ENCODE measurements around the gene SP1.

Gene SP1

GRCh38 chr12:53425515-53426150 is 45.7 kb downstream of the SP1 start:
- no peaks in the 10 kb centered on the region for H3K9me2 ChIP-seq (replicated peaks; ENCODE audit: insufficient read depth, low read length)
- no peak overlapping the region for H3K4me3 ChIP-seq (ENCODE audit: insufficient read depth, low read length, poor library complexity, severe bottlenecking)
- H3K36me3 ChIP-seq (ENCODE audit: low read length): no peaks in the 10 kb centered on the region
- H3K9me3 ChIP-seq (ENCODE audit: insufficient read depth, low read length): no peaks in the 10 kb centered on the region
- H3K9ac ChIP-seq (ENCODE audit: low read length): no peak overlapping the region
- TF ChIP-seq EZH2phosphoT487 (conservative IDR thresholded peaks at IDR 0.05; ENCODE audit: low read length): no peak
- TF ChIP-seq CTCF (IDR thresholded peaks at IDR 0.05; ENCODE audit: insufficient read depth, low read length, poor library complexity, severe bottlenecking): no peak
- H4K20me1 ChIP-seq (ENCODE audit: low read depth, low read length): no peaks in the 10 kb centered on the region
- H3K27ac ChIP-seq (ENCODE audit: low read depth, low read length): no peak overlapping the region
- no peaks in the 10 kb centered on the region for H3K27me3 ChIP-seq (ENCODE audit: low read length)
- H2AFZ ChIP-seq (ENCODE audit: low read depth, low read length, severe bottlenecking): no peak overlapping the region
- H3K79me2 ChIP-seq (ENCODE audit: insufficient read depth, low read length): no peaks in the 10 kb centered on the region
- H3F3A ChIP-seq (ENCODE audit: insufficient read depth): no peaks in the 10 kb centered on the region
- no peak overlapping the region for H3K4me2 ChIP-seq (ENCODE audit: low read depth, low read length, poor library complexity, severe bottlenecking)

- no peak overlapping the region for H3K9ac ChIP-seq (ENCODE audit: low read length)
- TF ChIP-seq CTCF (IDR thresholded peaks at IDR 0.05; ENCODE audit: insufficient read depth, low read length, poor library complexity, severe bottlenecking) (no peak), EZH2phosphoT487 (conservative IDR thresholded peaks at IDR 0.05; ENCODE audit: low read length) (no peak)
- H3K36me3 ChIP-seq (ENCODE audit: low read length): no peaks in the 10 kb centered on the region
- H3K79me2 ChIP-seq (ENCODE audit: insufficient read depth, low read length): no peaks in the 10 kb centered on the region
- no peaks in the 10 kb centered on the region for H3K9me2 ChIP-seq (replicated peaks; ENCODE audit: insufficient read depth, low read length)
- no peak overlapping the region for H3K4me2 ChIP-seq (ENCODE audit: low read depth, low read length, poor library complexity, severe bottlenecking)
- no peaks in the 10 kb centered on the region for H4K20me1 ChIP-seq (ENCODE audit: low read depth, low read length)
- H3K9me3 ChIP-seq (ENCODE audit: insufficient read depth, low read length): no peaks in the 10 kb centered on the region
- no peaks in the 10 kb centered on the region for H3F3A ChIP-seq (ENCODE audit: insufficient read depth)
- H2AFZ ChIP-seq (ENCODE audit: low read depth, low read length, severe bottlenecking): no peak overlapping the region
- no peaks in the 10 kb centered on the region for H3K27me3 ChIP-seq (ENCODE audit: low read length)
- no peak overlapping the region for H3K4me3 ChIP-seq (ENCODE audit: insufficient read depth, low read length, poor library complexity, severe bottlenecking)
- no peak overlapping the region for H3K27ac ChIP-seq (ENCODE audit: low read depth, low read length)
Observed at GRCh38 chr12:53427905-53428594, 48.1 kb downstream of the SP1 start.

GRCh38 chr12:53428741-53429140 is 48.8 kb downstream of the SP1 start:
- Histone ChIP-seq H3K9me3 (ENCODE audit: insufficient read depth, low read length) (no peaks in the 10 kb centered on the region), H3K4me3 (ENCODE audit: insufficient read depth, low read length, poor library complexity, severe bottlenecking) (no peak overlapping the region), H3K36me3 (ENCODE audit: low read length) (no peaks in the 10 kb centered on the region), H3F3A (ENCODE audit: insufficient read depth) (no peaks in the 10 kb centered on the region), H3K9ac (ENCODE audit: low read length) (no peak overlapping the region), H3K4me2 (ENCODE audit: low read depth, low read length, poor library complexity, severe bottlenecking) (no peak overlapping the region), H2AFZ (ENCODE audit: low read depth, low read length, severe bottlenecking) (no peak overlapping the region), H4K20me1 (ENCODE audit: low read depth, low read length) (no peaks in the 10 kb centered on the region), H3K27ac (ENCODE audit: low read depth, low read length) (no peak overlapping the region), H3K79me2 (ENCODE audit: insufficient read depth, low read length) (no peaks in the 10 kb centered on the region), H3K27me3 (ENCODE audit: low read length) (no peaks in the 10 kb centered on the region), H3K9me2 (replicated peaks; ENCODE audit: insufficient read depth, low read length) (no peaks in the 10 kb centered on the region)
- TF ChIP-seq CTCF (IDR thresholded peaks at IDR 0.05; ENCODE audit: insufficient read depth, low read length, poor library complexity, severe bottlenecking) (no peak), EZH2phosphoT487 (conservative IDR thresholded peaks at IDR 0.05; ENCODE audit: low read length) (no peak)

Measured in SU-DHL-6 (cell line).